ENCODE measurements around the gene ZNF606.

DNA sequence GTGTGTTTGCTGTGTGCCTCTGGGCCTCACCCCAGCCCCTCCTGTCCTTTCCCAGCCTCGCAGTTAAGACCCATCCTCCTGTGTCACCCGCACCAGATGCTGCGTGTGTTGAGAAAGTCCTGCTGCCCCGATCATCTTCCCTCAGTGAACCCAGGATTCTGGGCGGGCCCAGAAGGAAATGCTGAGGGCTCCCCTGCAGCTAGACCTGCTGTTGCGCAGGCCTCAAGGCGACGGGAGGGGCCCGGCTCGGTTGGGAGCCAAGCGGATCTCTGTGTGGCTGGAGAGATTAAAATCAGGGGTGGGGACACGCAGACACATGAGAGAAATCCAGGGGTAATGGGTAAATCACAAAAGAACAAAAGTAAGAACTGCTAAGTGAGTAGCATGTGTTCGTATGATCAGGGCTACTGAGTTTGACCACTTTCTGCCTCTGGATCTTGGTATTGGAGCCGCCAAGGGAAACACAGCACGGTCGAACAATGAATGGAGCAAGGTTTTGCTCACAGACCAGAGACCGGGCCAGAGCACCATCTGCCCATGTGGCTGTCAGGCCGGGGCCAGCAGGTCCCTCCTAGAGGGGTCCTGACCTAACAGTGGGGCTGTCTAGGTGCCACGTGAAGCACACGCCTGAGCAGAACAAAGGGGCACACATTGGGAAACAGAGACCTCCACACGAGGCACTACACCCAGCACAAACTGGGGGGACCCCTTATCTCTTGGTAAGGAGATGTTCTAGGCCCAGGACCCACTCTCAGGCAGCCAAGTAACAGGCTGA lies 38.3 kb upstream of the ZNF606 start:
- TF ChIP-seq JUNB (IDR thresholded peaks at IDR 0.05; ENCODE audit: unreplicated experiment) (no peak), EZH2 (IDR thresholded peaks at IDR 0.05; ENCODE audit: low read depth, unreplicated experiment) (no peak), NANOG (IDR thresholded peaks at IDR 0.05; ENCODE audit: borderline replicate concordance) (no peak), POLR2AphosphoS5 (IDR thresholded peaks at IDR 0.05; ENCODE audit: low read depth) (no peak), ZNF114 (CRISPR knock-in tag; IDR thresholded peaks at IDR 0.05) (no peak)
- TF ChIP-seq, protein P1, sequence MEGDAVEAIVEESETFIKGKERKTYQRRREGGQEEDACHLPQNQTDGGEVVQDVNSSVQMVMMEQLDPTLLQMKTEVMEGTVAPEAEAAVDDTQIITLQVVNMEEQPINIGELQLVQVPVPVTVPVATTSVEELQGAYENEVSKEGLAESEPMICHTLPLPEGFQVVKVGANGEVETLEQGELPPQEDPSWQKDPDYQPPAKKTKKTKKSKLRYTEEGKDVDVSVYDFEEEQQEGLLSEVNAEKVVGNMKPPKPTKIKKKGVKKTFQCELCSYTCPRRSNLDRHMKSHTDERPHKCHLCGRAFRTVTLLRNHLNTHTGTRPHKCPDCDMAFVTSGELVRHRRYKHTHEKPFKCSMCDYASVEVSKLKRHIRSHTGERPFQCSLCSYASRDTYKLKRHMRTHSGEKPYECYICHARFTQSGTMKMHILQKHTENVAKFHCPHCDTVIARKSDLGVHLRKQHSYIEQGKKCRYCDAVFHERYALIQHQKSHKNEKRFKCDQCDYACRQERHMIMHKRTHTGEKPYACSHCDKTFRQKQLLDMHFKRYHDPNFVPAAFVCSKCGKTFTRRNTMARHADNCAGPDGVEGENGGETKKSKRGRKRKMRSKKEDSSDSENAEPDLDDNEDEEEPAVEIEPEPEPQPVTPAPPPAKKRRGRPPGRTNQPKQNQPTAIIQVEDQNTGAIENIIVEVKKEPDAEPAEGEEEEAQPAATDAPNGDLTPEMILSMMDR (conservative IDR thresholded peaks at IDR 0.05; ENCODE audit: low read depth in 2 of 2), result no peak

Data from GM23338 (cell line).